ENCODE data around the gene ARHGEF33.

Gene ARHGEF33

DNA sequence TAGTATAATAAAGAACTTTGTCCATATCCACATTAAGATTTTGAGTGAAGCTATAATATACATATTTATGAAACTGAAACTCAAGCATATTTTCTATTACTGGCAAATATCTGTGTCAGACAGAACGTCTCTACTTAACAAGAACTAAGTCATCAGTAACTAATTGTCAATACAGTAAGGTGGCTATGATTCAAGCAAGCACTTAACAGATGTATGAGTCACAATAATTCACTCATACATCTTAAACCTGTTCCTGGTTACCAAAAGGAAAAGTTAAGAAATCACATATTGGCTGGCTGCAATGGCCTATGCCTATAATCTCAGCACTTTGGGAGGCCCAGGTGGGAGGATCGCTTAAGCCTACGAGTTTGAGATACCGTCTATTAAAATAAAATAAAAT is 135.2 kb downstream of the ARHGEF33 start:
- no peak overlapping the region for H3K27ac ChIP-seq
- no peak for TF ChIP-seq ZFX (IDR thresholded peaks at IDR 0.05; ENCODE audit: borderline replicate concordance)
- TF ChIP-seq, protein P1, sequence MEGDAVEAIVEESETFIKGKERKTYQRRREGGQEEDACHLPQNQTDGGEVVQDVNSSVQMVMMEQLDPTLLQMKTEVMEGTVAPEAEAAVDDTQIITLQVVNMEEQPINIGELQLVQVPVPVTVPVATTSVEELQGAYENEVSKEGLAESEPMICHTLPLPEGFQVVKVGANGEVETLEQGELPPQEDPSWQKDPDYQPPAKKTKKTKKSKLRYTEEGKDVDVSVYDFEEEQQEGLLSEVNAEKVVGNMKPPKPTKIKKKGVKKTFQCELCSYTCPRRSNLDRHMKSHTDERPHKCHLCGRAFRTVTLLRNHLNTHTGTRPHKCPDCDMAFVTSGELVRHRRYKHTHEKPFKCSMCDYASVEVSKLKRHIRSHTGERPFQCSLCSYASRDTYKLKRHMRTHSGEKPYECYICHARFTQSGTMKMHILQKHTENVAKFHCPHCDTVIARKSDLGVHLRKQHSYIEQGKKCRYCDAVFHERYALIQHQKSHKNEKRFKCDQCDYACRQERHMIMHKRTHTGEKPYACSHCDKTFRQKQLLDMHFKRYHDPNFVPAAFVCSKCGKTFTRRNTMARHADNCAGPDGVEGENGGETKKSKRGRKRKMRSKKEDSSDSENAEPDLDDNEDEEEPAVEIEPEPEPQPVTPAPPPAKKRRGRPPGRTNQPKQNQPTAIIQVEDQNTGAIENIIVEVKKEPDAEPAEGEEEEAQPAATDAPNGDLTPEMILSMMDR (IDR thresholded peaks at IDR 0.05) = no peak

All from 22Rv1 (cell line).